GM12878 (cell line): Measurements from ENCODE around the gene PMS1. TPM values are rescaled to one million over a fixed set of nuclear protein-coding genes. Genes with fewer than 3 reads are reported as not detected.

Experiments used
- BCL3 ChIP-seq: IDR thresholded peaks from 2 replicates; pipeline ENCODE4 v1.6.1; 2011; ENCODE audit warnings: borderline replicate concordance, low read depth, mild to moderate bottlenecking, moderate library complexity, low read length; ENCODE audit not compliant: insufficient read depth, poor library complexity, severe bottlenecking
- CTCF ChIP-seq, 3 experiments: IDR thresholded peaks in 2 of 3; conservative IDR thresholded peaks in 1 of 3; 2 replicates each; pipeline ENCODE4 v1.5.1; 2011; ENCODE audit warnings: low read depth in 3 of 3, low read length in 3 of 3, mild to moderate bottlenecking in 3 of 3, control low read depth in 2 of 3, moderate library complexity in 2 of 3, inconsistent platforms in 1 of 3, mixed read lengths in 1 of 3; ENCODE audit not compliant: control insufficient read depth in 2 of 3, insufficient read depth in 1 of 3; ENCODE audit errors: extremely low read depth in 1 of 3
- E2F8 ChIP-seq: fragments of 450-650 bp; IDR thresholded peaks from 2 replicates; pipeline ENCODE4 v1.6.1; 2018; ENCODE audit warnings: mild to moderate bottlenecking, low read depth, moderate library complexity; ENCODE audit not compliant: partially characterized antibody
- EGR1 ChIP-seq, 2 experiments: IDR thresholded peaks; 1 replicate in 1 of 2; 2 replicates in 1 of 2; pipeline ENCODE4 v1.6.1; 2011 to 2012; ENCODE audit warnings: low read depth in 2 of 2, low read length in 2 of 2, borderline replicate concordance in 1 of 2, mild to moderate bottlenecking in 1 of 2, moderate library complexity in 1 of 2
- EZH2 ChIP-seq: IDR thresholded peaks from 2 replicates; pipeline ENCODE4 v1.6.1; 2012; ENCODE audit warnings: low read depth, mild to moderate bottlenecking, control low read depth, inconsistent platforms, low read length, borderline replicate concordance; ENCODE audit not compliant: control insufficient read depth
- GATAD2B ChIP-seq: fragments of 450-650 bp; conservative IDR thresholded peaks from 2 replicates; pipeline ENCODE4 v1.6.1; 2017; ENCODE audit warnings: low read depth, mild to moderate bottlenecking, moderate library complexity
- JUND ChIP-seq: IDR thresholded peaks from 2 replicates; pipeline ENCODE4 v1.6.1; 2012; ENCODE audit warnings: low read depth, mild to moderate bottlenecking, low read length, improper control_type of control experiment, moderate library complexity
- KLF5 ChIP-seq: fragments of 450-650 bp; IDR thresholded peaks from 2 replicates; pipeline ENCODE4 v1.6.1; 2014; ENCODE audit warnings: mild to moderate bottlenecking; ENCODE audit not compliant: partially characterized antibody
- LARP7 ChIP-seq: fragments of 450-650 bp; IDR thresholded peaks from 2 replicates; pipeline ENCODE4 v1.6.1; 2017; ENCODE audit warnings: mild to moderate bottlenecking
- NFIC ChIP-seq: IDR thresholded peaks from 2 replicates; pipeline ENCODE4 v1.6.1; 2012; ENCODE audit warnings: low read depth, mild to moderate bottlenecking, inconsistent platforms, low read length, moderate library complexity
- NR2F1 ChIP-seq: fragments of 450-650 bp; conservative IDR thresholded peaks from 2 replicates; pipeline ENCODE4 v1.6.1; 2017; ENCODE audit warnings: mild to moderate bottlenecking
- PBX3 ChIP-seq: IDR thresholded peaks from 2 replicates; pipeline ENCODE4 v1.6.1; 2011; ENCODE audit warnings: mild to moderate bottlenecking, low read depth, low read length, moderate library complexity; ENCODE audit not compliant: insufficient replicate concordance
- PML ChIP-seq: IDR thresholded peaks from 2 replicates; pipeline ENCODE4 v1.6.1; 2012; ENCODE audit warnings: low read length, inconsistent platforms
- RAD51 ChIP-seq: fragments of 450-650 bp; IDR thresholded peaks from 2 replicates; pipeline ENCODE4 v1.6.1; 2016; ENCODE audit warnings: moderate library complexity, mild to moderate bottlenecking, inconsistent platforms
- SREBF2 ChIP-seq: IDR thresholded peaks from 2 replicates; pipeline ENCODE4 v1.6.1; 2012; ENCODE audit warnings: mild to moderate bottlenecking, low read length
- ZBTB40 ChIP-seq: fragments of 450-650 bp; IDR thresholded peaks from 2 replicates; pipeline ENCODE4 v1.6.1; 2016; ENCODE audit warnings: mild to moderate bottlenecking, moderate library complexity, borderline replicate concordance
- polyA plus RNA-seq, 11 experiments: library from polyadenylated mRNA; depleted of rRNA in 4 of 11; unstranded in 6 of 11; stranded (reverse) in 5 of 11; fragments of >200 nt; fragmentation: Nextera tagmentation in 4 of 11; fragmentation: Illumina TruSeq in 1 of 11; extraction: Ambion mirVana in 4 of 11; extraction: Trizol in 1 of 11; gene quantifications; 1 replicate in 1 of 11; 2 replicates in 10 of 11; pipeline versions ENCODE4 v1.2.1 to v1.2.3, GENCODE V29; 2011 to 2016; ENCODE audit warnings: inconsistent platforms in 2 of 11, missing spikeins in 2 of 11, low read depth in 1 of 11
- total RNA-seq, 4 experiments: library from RNA; depleted of rRNA in 3 of 4; stranded (reverse); fragments of >200 nt in 3 of 4; fragmentation: Illumina TruSeq in 1 of 4; extraction: Trizol in 1 of 4; gene quantifications; 2 replicates each; pipeline versions ENCODE4 v1.2.1 to v1.2.3, GENCODE V29; 2013 to 2021

Gene PMS1
- total and polyA plus RNA-seq, 10 of the 15 experiments (the other 5 are each of a cell fraction or from before 2014, with no cell fraction given), result 18.7 to 50.6 (median 29.5) TPM

GRCh38 chr2:189762551-189763298 lies 21.5 kb upstream of the PMS1 start, which contains the start of gene OSGEPL1 (continued):
- no peak for TF ChIP-seq BCL3
- TF ChIP-seq EGR1 (IDR thresholded peaks at IDR 0.05; ENCODE audit: borderline replicate concordance in 1 of 2, low read depth in 2 of 2, low read length in 2 of 2), result 0 out of 3 replicates have a peak, but pooled peaks of 1 of the 2 experiments have one; percentile 25
- TF ChIP-seq PBX3, result no peak
- TF ChIP-seq RAD51, result peak; percentile 96
- TF ChIP-seq ZBTB40, result peak; percentile 94
- peak; percentile 40; the same call in 1 of the 2 replicates for TF ChIP-seq NFIC
- no peak for TF ChIP-seq SREBF2
- TF ChIP-seq EZH2, result no peak
- peak; percentile 16 for TF ChIP-seq E2F8
- peak; percentile 34 for TF ChIP-seq KLF5
- TF ChIP-seq NR2F1, result no peak
- no peak for TF ChIP-seq GATAD2B
- TF ChIP-seq LARP7, result peak; percentile 84
- peak; percentile 95 for TF ChIP-seq PML
- no peak; the same call in 1 of the 2 replicates for TF ChIP-seq JUND
- TF ChIP-seq CTCF (IDR thresholded peaks at IDR 0.05 in 2 of 3, conservative IDR thresholded peaks at IDR 0.05 in 1 of 3; ENCODE audit: control insufficient read depth in 2 of 3, extremely low read depth in 1 of 3, insufficient read depth in 1 of 3, low read depth in 3 of 3, low read length in 3 of 3), result peak; percentile 50 to 60 (median 53); a peak in 5 of 6 replicates
